Stomach (tissue), 9 donors: ENCODE data around the gene CAPN8. TPM values are rescaled to one million over a fixed set of nuclear protein-coding genes. Genes with fewer than 3 reads are reported as not detected.

Experiments
- DNase-seq, 2 donors: peaks; one replicate each; pipeline versions ENCODE4 v3.0.0 to v3.0.0-alpha.2; 2013 to 2019
- H3K27ac ChIP-seq, 5 donors: fragments of 200-600 bp in 4 of 5; sonication (generic) in 4 of 5; one replicate each; pipeline ENCODE4 v1.5.1; 2013 to 2019; ENCODE audit warnings: mild to moderate bottlenecking in 1 of 5, moderate library complexity in 1 of 5
- H3K27me3 ChIP-seq, 3 donors: fragments of 200-600 bp; sonication (generic); one replicate each; pipeline ENCODE4 v1.5.1; 2017 to 2019; ENCODE audit warnings: mixed run types in 1 of 3
- H3K36me3 ChIP-seq, 4 donors: fragments of 200-600 bp; sonication (generic); 1 replicate in 3 of 4; 2 replicates in 1 of 4; pipeline ENCODE4 v1.5.1; 2016 to 2019
- H3K4me1 ChIP-seq, 4 donors: fragments of 200-600 bp; sonication (generic); one replicate each; pipeline ENCODE4 v1.5.1; 2016 to 2019
- H3K4me3 ChIP-seq, 4 donors: fragments of 200-600 bp; sonication (generic) in 3 of 4; one replicate each; pipeline ENCODE4 v1.5.1; 2016 to 2019; ENCODE audit warnings: mild to moderate bottlenecking in 1 of 4
- H3K9me3 ChIP-seq, 4 donors: fragments of 200-600 bp; sonication (generic); one replicate each; pipeline ENCODE4 v1.5.1; 2016 to 2019
- CTCF ChIP-seq, 7 experiments: fragments of 450-650 bp in 4 of 7; fragments of 200-600 bp in 3 of 7; sonication (generic) in 3 of 7; IDR thresholded peaks; one replicate each; pipeline ENCODE4 v1.5.1; 2016 to 2019; ENCODE audit warnings: antibody characterized with exemption in 7 of 7, control low read depth in 2 of 7, mild to moderate bottlenecking in 1 of 7
- EP300 ChIP-seq: sonication (generic); formaldehyde crosslinking; IDR thresholded peaks from one replicate; pipeline ENCODE4 v1.6.1; 2017; ENCODE audit warnings: antibody characterized with exemption
- POLR2A ChIP-seq, 4 donors: fragments of 450-650 bp; IDR thresholded peaks; one replicate each; pipeline ENCODE4 v1.6.1; 2016; ENCODE audit warnings: antibody characterized with exemption in 4 of 4, control low read depth in 2 of 4, mild to moderate bottlenecking in 1 of 4, moderate library complexity in 1 of 4
- POLR2AphosphoS5 ChIP-seq, 3 donors: sonication (generic); formaldehyde crosslinking; IDR thresholded peaks; one replicate each; pipeline ENCODE4 v1.6.1; 2016; ENCODE audit warnings: antibody characterized with exemption in 3 of 3
- WGBS, 5 donors: extraction: QIAGEN DNeasy Blood & Tissue Kit in 3 of 5; methylation state at CpG; one replicate each; pipeline versions ENCODE4 v1.1.5 to v1.1.7; 2013 to 2018; 5-methylcytosine and 5-hydroxymethylcytosine counted together
- intact Hi-C: fragments of 100-400 bp; cut with DNase I; formaldehyde crosslinking; loops from one replicate; pipeline ENCODE4 v1.15.1; 2023; ENCODE audit warnings: low total_unique reads
- polyA plus RNA-seq, 3 donors: library from polyadenylated mRNA; stranded (reverse); fragments of 200-250 nt; gene quantifications; one replicate each; pipeline ENCODE4 v1.2.3, GENCODE V29; 2013
- total RNA-seq, 5 donors: library from RNA; depleted of rRNA; stranded (reverse); fragments of >200 nt; gene quantifications; one replicate each; pipeline versions ENCODE4 v1.1.0 to v1.2.3, GENCODE V29; 2014 to 2016
- donor health status: healthy with polysubstance abuse.
- donor health status: Bipolar disorder and iron deficiency.
- donor health status: healthy.

Gene CAPN8
- total and polyA plus RNA-seq, 8 donors: 28.3 to 581 (median 134) TPM

GRCh38 chr1:223700942-223701637, 35.6 kb upstream of the CAPN8 start:
- Histone ChIP-seq H3K4me1 (peaks cover 14 to 45% (median 33%) of the 10 kb centered on the region in 4 donors), H3K27ac (peak overlapping the region; percentile 76 to 84 (median 79)), H3K4me3 (no peak overlapping the region), H3K9me3 (no peaks in the 10 kb centered on the region), H3K27me3 (no peaks in the 10 kb centered on the region), H3K36me3 (no peaks in the 10 kb centered on the region)
- TF ChIP-seq POLR2AphosphoS5 (IDR thresholded peaks at IDR 0.05) (peak in 2 of 3 donors; percentile 19 to 40), EP300 (no peak), POLR2A (IDR thresholded peaks at IDR 0.05) (no peak), CTCF (IDR thresholded peaks at IDR 0.05) (no peak)
- DNase-seq: peak in 1 of 2 donors; percentile 81
- WGBS, 5 donors: 36 to 77% (median 57%) methylated on average over 8 of the region's 8 CpGs
- intact Hi-C loops: no loop called here

GRCh38 chr1:223700388-223700918, 35.0 kb upstream of the CAPN8 start:
- Histone ChIP-seq H3K36me3 (no peaks in the 10 kb centered on the region), H3K4me3 (no peak overlapping the region), H3K27me3 (no peaks in the 10 kb centered on the region), H3K27ac (peak overlapping the region in 4 of 5 donors; percentile 76 to 84 (median 80)), H3K9me3 (no peaks in the 10 kb centered on the region), H3K4me1 (peaks cover 10 to 39% (median 26%) of the 10 kb centered on the region in 4 donors)
- intact Hi-C loops: no loop called here
- 50 to 76% (median 58%) methylated on average over 4 to 5 of the region's 5 CpGs for WGBS, 5 donors
- no peak for DNase-seq
- TF ChIP-seq EP300: no peak
- no peak for TF ChIP-seq POLR2A (IDR thresholded peaks at IDR 0.05)
- TF ChIP-seq CTCF (IDR thresholded peaks at IDR 0.05): no peak
- no peak for TF ChIP-seq POLR2AphosphoS5 (IDR thresholded peaks at IDR 0.05)

GRCh38 chr1:223695941-223696340, 30.4 kb upstream of the CAPN8 start:
- H3K27me3 ChIP-seq: no peaks in the 10 kb centered on the region
- no peak for TF ChIP-seq EP300
- TF ChIP-seq CTCF (IDR thresholded peaks at IDR 0.05): no peak
- no peak for TF ChIP-seq POLR2A (IDR thresholded peaks at IDR 0.05)
- TF ChIP-seq POLR2AphosphoS5 (IDR thresholded peaks at IDR 0.05): no peak
- no peaks in the 10 kb centered on the region for H3K36me3 ChIP-seq
- H3K4me3 ChIP-seq: no peak overlapping the region
- peaks cover 5 to 23% (median 11%) of the 10 kb centered on the region in 4 donors for H3K4me1 ChIP-seq
- H3K27ac ChIP-seq: no peak overlapping the region
- no peak for DNase-seq
- 43 to 78% (median 68%) methylated on average over 5 of the region's 5 CpGs for WGBS, 5 donors
- intact Hi-C loops: loop anchor here (5.0 kb wide), 1 partner anchor 56 kb away; no protein-coding TSS in a partner anchor
- H3K9me3 ChIP-seq: no peaks in the 10 kb centered on the region

- intact Hi-C loops: loop anchor here (5.0 kb wide), 1 partner anchor 57 kb away; no protein-coding TSS in a partner anchor
Observed at GRCh38 chr1:223695014-223695548, 29.6 kb upstream of the CAPN8 start.

More at GRCh38 chr1:223695014-223695548, 29.6 kb upstream of the CAPN8 start:
- DNase-seq: no peak
- H3K4me3 ChIP-seq: no peak overlapping the region
- no peaks in the 10 kb centered on the region for H3K27me3 ChIP-seq
- WGBS, 5 donors: 49 to 62% (median 56%) methylated on average over 8 of the region's 8 CpGs
- no peaks in the 10 kb centered on the region for H3K36me3 ChIP-seq
- TF ChIP-seq POLR2AphosphoS5 (IDR thresholded peaks at IDR 0.05) (no peak), CTCF (IDR thresholded peaks at IDR 0.05) (no peak), POLR2A (IDR thresholded peaks at IDR 0.05) (no peak), EP300 (no peak)
- H3K9me3 ChIP-seq: no peaks in the 10 kb centered on the region
- no peak overlapping the region for H3K27ac ChIP-seq
- H3K4me1 ChIP-seq: peaks cover 0 to 14% (median 4%) of the 10 kb centered on the region in 4 donors
